HFFc6 (cell line): ENCODE measurements around the gene CHN1. TPM values are rescaled to one million over a fixed set of nuclear protein-coding genes. Genes with fewer than 3 reads are reported as not detected.

Experiments
- DNase-seq: peaks from one replicate; pipeline ENCODE4 v3.0.0-alpha.2; 2018
- H3K27ac Mint-ChIP-seq: 2 replicates; pipeline ENCODE4 v1.8.0; 2020; ENCODE audit warnings: mild to moderate bottlenecking, mixed read lengths
- H3K27me3 Mint-ChIP-seq: 2 replicates; pipeline ENCODE4 v1.8.0; 2021; ENCODE audit warnings: mild to moderate bottlenecking, moderate library complexity, mixed read lengths; ENCODE audit not compliant: insufficient read depth
- H3K36me3 Mint-ChIP-seq: 2 replicates; pipeline ENCODE4 v1.8.0; 2021; ENCODE audit warnings: low read depth, mixed read lengths
- H3K4me1 Mint-ChIP-seq: 2 replicates; pipeline ENCODE4 v1.8.0; 2020; ENCODE audit warnings: low read depth, mixed read lengths
- H3K4me3 Mint-ChIP-seq: 2 replicates; pipeline ENCODE4 v1.8.0; 2020; ENCODE audit warnings: mild to moderate bottlenecking, moderate library complexity, mixed read lengths
- H3K9me3 Mint-ChIP-seq: 2 replicates; pipeline ENCODE4 v1.8.0; 2020; ENCODE audit warnings: mild to moderate bottlenecking, mixed read lengths
- CTCF ChIP-seq: fragments of 200-600 bp; sonication (generic); IDR thresholded peaks from 2 replicates; pipeline ENCODE4 v1.5.0; 2021; ENCODE audit warnings: antibody characterized with exemption, mild to moderate bottlenecking
- total RNA-seq, 6 experiments: library from RNA; stranded (reverse); fragmentation: NEBNext Ultra II Directional; extraction: Animal tissue kit (Norgen Biotek cat#: 25700); gene quantifications; 2 replicates in 1 of 6; 3 replicates in 5 of 6; pipeline ENCODE4 v1.2.3, GENCODE V29; 2021

Gene CHN1
- total RNA-seq, 6 experiments from 2014 or later = 85.5 to 104 (median 97.2) TPM

- Mint-ChIP-seq H3K27ac (no peak overlapping the region), H3K36me3 (no peaks in the 10 kb centered on the region), H3K27me3 (no peaks in the 10 kb centered on the region; the same call in none of the 2 replicates), H3K9me3 (no peaks in the 10 kb centered on the region), H3K4me1 (peaks cover 5% of the 10 kb centered on the region), H3K4me3 (no peak overlapping the region)
- no peak for TF ChIP-seq CTCF
- DNase-seq = no peak
Observed at GRCh38 chr2:175011505-175011904, 6.3 kb upstream of the CHN1 start.

GRCh38 chr2:175010848-175011254 lies 5.7 kb upstream of the CHN1 start:
- no peak for DNase-seq
- Mint-ChIP-seq H3K4me3 (no peak overlapping the region), H3K4me1 (peaks cover 9% of the 10 kb centered on the region), H3K27ac (no peak overlapping the region), H3K27me3 (no peaks in the 10 kb centered on the region; the same call in none of the 2 replicates), H3K36me3 (no peaks in the 10 kb centered on the region), H3K9me3 (no peaks in the 10 kb centered on the region)
- TF ChIP-seq CTCF = no peak

- peak; percentile 46 for TF ChIP-seq CTCF
- no peak for DNase-seq
- no peak overlapping the region for H3K4me3 Mint-ChIP-seq
- no peaks in the 10 kb centered on the region; the same call in none of the 2 replicates for H3K27me3 Mint-ChIP-seq
- peaks cover 13% of the 10 kb centered on the region for H3K4me1 Mint-ChIP-seq
- no peaks in the 10 kb centered on the region for H3K9me3 Mint-ChIP-seq
- H3K27ac Mint-ChIP-seq = no peak overlapping the region
- no peaks in the 10 kb centered on the region for H3K36me3 Mint-ChIP-seq
Observed at GRCh38 chr2:175009917-175010621, 4.9 kb upstream of the CHN1 start.

- Mint-ChIP-seq H3K4me3 (no peak overlapping the region), H3K36me3 (no peaks in the 10 kb centered on the region), H3K9me3 (no peaks in the 10 kb centered on the region), H3K27ac (no peak overlapping the region), H3K27me3 (no peaks in the 10 kb centered on the region; the same call in none of the 2 replicates), H3K4me1 (peaks cover 18% of the 10 kb centered on the region)
- DNase-seq = no peak
- TF ChIP-seq CTCF = no peak
Observed at GRCh38 chr2:175008801-175009495, 3.8 kb upstream of the CHN1 start.

GRCh38 chr2:175008009-175008408 lies 2.8 kb upstream of the CHN1 start:
- no peaks in the 10 kb centered on the region for H3K36me3 Mint-ChIP-seq
- no peak overlapping the region for H3K4me3 Mint-ChIP-seq
- no peaks in the 10 kb centered on the region for H3K9me3 Mint-ChIP-seq
- no peak for DNase-seq
- no peak for TF ChIP-seq CTCF
- peaks cover 20% of the 10 kb centered on the region for H3K4me1 Mint-ChIP-seq
- H3K27ac Mint-ChIP-seq = no peak overlapping the region
- no peaks in the 10 kb centered on the region; the same call in none of the 2 replicates for H3K27me3 Mint-ChIP-seq
